Stimulated activated CD8-positive, alpha-beta memory T cell treated with anti-CD3 and anti-CD28 coated beads, Interleukin-7, amount 100 ng/mL, for 1 hour (primary cell): Measurements from ENCODE around the gene PLA2R1.
"Not testable (repeated sequence)": the region's sequence is repeated elsewhere in the genome, so short reads cannot be mapped to it uniquely, and the experiment has no call there.

Source experiments
- DNase-seq, 2 donors: peaks; one replicate each; pipeline ENCODE4 v3.0.0-alpha.2; 2020; ENCODE audit warnings: low read depth in 2 of 2

The PLA2R1 gene

DNA sequence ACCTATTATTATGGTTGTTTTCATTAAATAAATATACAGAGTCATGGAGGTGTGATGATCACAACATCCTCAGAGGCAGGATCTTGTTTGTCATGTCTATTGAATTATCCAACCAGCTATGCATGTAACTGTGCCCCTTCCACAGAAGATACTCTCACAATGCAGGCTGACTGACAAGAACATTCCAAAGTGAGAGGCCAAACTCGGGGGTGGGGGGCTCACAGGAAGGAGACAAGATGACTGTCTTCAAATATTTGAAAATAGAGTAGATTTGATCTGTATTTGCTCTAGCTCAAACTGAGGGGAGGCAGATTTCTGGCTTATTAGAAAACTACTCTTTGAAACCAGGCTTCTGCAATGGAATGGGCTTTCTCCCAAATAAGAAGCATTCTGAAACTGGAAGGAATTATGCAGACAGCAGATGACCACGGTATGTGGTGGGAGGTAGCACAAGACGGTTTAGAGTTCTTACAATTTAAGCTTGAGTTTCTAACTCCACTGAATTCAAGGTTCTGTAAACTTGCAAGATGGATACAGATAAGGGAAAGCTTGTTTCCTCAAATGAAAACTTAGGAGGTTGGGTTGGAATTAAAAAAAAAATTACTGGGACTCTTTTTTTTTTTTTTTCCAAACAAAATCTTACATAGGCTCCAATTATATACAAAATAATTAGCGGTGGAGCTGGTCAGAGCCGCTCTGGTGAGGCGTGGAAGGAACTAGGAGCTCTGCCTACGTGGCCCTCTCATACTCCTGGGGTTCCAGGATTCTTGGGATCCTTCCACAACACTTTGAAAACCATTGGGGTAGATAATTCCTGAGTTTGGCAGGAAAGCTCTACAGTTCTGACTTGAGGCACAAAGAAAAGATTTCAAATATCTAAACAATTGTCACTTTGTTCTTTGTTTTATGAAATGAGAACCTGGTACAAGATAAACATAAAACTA, 79.3 kb downstream of the PLA2R1 start:
- DNase-seq, result no peak

DNA sequence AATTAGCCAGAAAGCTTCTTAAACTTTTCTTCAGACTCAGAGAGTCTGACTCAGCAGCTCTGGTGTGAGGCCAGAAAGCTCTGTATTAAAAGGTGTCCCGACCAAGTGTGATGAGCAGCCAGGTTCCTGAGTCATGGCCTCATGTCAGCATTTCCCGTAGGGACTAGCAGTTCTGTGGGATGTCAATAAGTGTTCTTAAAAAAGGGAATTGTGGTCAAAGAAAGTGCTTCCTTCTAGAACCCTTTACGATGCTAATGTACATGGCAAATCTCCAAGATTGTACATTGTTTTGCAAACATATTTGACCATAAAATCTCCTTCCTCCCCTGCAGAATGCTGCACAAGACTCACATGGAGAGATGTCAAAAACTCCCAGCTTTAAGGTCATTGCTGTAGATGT, 80.1 kb downstream of the PLA2R1 start:
- no peak for DNase-seq

DNA sequence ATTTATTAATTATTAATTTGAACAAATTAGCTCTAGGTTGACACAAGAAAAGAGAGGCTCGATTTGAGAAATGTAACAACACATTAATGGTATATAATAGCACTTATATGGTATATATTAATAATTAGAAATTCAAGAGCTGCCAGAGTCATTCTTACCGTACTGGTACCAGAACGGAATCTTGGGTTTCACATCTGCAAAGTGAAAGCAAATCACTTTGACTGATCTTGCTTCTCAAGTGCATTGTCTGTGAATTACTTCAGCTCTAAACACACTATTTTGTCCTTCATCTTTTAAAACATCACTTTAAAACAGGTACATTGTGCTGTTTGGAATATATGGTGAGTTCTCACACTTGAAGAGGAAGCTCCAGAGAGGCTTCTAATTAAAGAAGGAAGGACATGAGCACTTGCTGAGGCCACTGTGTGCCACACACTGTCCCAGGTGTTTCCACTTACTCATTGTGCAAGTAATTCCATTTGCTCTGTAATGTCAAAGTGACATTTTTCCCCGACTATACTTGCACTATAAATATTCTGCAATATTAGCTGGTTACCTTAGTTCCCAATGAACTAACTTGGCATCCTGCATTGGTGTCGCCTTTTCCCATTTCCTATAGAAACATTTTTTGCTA, 85.8 kb downstream of the PLA2R1 start:
- no peak for DNase-seq

DNA sequence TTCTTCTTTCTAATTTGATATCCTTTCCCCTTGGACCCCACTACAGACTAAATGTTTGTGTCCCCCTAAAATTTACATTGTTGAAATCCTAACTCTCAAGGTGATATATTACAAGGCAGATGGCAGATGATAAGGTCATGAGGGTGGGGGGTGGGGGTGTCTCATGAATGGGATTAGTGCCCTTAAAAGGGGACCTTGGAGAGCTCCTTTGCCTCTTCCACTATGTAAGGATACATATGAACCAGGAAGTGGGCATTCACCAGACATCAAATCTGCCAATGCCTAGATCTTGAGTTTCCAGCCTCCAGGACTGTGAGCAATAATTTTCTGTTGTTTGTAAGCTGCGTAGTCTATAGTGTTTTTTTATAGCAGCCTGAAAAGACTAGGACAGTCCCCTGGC, 89.1 kb downstream of the PLA2R1 start:
- no peak for DNase-seq

DNA sequence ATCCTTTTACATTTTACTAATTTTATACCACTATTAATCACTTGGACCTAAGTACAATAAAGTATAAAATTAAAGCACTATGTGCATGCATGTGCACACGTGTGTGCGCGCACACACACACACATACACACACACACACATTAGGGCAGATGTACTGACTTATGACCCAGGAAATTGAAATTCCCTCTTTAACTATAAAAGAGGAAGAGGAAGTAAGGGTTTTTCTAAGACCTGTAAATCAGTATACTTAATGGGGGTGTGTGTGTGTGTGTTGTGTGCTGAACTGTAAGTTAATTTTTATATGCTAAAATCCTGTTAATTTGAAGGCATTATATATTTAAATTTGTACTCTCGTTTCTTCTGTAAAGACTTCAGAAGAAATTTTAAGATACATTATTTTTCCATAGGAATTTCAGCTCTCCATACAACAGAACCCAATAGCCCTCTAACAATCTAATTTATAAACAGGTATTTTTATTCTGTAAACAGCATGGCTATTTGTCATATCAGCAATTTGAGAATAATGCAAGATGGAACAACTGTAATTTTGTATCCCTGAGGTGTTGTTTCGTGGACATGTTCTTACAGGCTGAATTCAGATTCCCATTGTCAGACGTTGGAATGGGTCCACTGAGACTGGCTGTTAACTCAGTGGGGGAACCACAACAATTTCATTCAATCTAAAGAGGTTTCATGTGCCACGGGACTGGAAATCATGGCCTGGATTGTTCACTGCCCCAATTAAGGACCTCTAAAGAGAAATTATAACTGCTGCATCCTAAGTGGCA, 90.9 kb downstream of the PLA2R1 start:
- no peak for DNase-seq

DNA sequence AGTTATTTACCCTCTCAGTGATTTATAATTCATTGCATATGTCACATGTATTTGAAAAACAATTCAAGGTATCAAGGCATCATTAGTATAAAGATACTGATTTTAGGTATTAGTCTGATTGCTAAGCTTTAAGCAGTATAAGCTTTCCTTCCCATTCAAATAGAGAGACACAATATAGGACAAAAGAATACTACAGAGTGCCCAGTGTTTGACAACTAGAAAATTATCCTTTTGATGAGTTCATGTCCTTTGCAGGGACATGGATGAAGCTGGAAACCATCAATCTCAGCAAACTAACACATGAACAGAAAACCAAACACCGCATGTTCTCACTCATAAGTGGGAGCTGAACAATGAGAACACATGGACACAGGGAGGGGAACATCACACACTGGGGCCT, 91.9 kb downstream of the PLA2R1 start:
- not testable (repeated sequence) for DNase-seq

DNA sequence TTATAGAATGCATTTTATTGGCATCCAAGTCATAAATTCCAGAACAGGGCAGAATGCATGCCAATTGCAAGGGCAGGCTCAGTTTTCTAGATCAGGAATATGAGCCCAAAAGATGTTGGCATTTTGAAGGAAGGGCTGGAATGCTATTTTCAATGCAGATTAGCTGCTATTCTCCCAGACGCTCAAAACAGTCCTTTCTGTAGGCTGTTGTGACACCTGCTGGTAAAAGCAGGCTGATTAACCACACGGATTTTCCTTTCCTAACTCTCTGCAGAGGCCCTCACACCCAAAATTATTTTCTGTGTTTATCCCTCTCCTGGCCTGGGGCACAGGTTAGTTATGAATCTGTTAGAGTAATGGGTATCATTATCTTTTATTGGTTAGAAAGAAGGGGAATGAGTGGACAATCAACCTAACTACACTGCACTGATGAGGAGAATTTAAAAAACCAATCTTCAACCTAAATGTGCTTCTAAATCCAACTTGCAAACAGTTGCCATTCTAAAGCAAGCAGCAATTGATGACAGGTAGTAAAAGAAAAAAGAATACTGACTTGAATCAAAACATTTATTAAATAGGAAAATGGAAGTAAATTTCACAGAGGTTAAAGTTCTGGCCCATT, 94.0 kb downstream of the PLA2R1 start:
- no peak for DNase-seq

DNA sequence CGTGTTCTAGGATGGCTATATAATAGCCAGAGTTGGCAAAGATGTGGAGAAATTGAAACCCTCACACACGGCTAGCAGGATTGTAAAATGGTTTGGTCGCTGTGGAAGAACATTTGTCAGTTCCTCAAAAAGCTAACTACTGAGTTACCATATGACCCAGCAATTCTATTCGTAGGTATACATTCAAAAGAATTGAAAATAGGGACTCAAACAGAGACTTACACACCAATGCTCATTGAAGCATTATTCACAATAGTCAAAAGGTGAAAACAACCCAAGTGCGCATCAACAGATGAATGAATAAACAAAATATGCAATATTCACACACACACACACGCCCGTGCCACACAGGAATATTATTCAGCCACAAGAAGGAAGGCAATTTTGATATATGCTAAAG, 98.7 kb downstream of the PLA2R1 start:
- DNase-seq, result no peak

DNA sequence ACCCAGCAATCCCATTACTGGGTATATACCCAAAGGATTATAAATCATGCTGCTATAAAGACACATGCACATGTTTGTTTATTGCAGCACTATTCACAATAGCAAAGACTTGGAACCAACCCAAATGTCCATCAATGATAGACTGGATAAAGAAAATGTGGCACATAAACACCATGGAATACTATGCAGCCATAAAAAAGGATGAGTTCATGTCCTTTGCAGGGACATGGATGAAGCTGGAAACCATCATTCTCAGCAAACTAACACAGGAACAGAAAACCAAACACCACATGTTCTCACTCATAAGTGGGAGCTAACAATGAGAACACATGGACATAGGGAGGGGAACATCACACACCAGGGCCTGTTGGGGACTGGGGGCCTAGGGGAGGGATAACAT, 99.9 kb downstream of the PLA2R1 start:
- not testable (repeated sequence) for DNase-seq

DNA sequence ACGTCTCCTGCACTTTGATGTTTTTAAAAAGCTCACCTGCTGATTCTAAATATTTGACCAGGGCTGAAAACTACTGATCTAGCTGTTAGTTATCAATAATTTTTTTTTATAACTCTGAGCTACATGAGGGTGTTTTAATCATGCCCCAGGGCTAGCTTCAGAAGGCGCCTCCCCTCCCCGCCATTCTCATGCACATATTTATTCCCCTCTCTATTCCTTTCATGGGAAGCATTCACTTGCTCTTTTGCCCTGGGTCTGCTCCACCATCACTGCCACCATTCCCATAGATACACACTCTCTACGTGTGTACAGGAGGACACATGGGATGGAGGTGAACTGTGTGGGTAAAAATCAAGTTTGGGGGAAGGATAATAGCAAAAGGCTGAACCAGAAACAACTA, 101.0 kb downstream of the PLA2R1 start:
- no peak for DNase-seq

DNA sequence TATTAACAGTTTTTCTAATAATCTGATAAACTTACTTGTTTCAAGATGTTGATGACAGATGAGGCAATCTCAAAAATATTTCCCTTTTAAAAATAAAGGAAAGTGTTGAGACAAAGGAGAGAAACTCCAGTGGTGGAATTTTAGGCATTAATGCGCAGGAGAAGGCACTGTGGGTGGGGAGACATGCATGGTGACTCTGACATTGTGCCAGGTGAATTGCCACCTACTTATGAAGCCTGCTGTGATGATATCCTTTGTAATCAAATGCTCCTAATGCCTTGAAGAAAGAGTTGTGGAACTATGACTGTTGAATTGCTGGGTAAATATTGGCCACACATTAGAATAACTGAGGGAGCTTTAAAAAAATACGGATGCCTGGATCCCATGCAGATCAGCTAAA, 101.4 kb downstream of the PLA2R1 start:
- DNase-seq, result no peak

DNA sequence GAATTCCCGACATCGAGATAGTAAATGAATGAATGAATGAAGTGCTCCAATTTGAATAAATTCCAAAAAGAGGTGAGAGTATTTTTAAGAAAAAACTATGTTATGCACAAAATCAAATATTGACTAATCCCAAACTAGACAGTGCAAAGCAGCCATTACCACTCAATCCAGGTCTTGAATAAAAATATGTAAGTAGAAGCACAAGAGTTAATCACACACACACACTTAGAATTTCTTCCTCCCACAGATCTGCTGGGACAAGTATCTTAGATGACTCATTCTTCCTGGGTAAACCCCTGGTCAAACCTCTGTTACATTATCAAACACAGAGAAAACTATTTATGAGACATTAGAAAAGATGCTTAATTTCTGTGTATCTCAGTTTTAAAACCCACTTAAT, 102.0 kb downstream of the PLA2R1 start:
- DNase-seq, result no peak

DNA sequence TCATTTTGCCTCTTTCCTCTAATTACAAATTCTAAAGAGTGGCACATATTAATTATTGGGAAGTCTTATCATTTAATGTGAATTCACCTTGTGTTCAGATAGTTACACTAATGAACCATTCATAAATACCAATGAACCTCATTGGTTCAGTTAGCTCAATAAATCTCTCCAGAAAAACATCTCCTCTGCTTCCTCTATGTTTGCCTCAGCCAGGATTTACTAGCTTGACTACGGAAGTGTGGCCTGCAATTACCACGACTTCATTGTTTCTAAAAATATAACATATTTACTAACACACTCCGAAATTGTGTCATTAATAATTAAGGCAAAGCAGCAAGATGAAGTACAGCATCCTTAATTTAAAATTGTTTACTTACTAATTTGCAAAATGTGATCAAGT, 103.3 kb downstream of the PLA2R1 start:
- no peak for DNase-seq

DNA sequence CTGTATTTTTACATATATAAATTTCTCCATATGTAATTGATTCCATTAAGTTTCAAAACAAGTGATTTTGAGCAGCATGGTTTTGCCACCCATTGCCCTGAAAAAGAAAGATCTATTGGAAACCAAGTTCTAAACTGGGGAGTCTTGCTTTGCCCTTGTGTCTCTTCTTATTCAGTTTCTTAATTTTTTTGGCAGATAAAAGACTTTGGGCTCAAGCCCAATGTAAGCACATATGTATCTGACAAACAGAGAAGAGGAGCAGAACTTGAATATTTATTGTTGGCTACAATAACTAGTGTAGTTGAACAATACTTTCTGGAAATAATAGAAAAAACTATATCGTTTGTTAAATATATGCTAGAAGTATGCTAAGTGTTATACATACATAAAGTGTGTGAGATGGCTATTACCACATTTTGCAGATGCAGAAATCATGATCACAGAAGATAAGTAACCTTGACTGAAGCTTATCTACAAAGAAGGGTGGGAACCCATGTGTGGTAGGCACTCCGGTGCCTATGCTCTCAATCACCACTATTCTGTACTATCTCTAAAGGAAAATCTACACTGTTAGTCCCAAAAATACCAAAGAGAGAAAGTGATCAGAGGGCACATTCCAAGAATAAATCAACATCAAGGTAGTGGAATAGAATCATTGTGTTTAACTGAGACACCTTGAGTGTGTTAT, 109.1 kb downstream of the PLA2R1 start:
- no peak for DNase-seq

DNA sequence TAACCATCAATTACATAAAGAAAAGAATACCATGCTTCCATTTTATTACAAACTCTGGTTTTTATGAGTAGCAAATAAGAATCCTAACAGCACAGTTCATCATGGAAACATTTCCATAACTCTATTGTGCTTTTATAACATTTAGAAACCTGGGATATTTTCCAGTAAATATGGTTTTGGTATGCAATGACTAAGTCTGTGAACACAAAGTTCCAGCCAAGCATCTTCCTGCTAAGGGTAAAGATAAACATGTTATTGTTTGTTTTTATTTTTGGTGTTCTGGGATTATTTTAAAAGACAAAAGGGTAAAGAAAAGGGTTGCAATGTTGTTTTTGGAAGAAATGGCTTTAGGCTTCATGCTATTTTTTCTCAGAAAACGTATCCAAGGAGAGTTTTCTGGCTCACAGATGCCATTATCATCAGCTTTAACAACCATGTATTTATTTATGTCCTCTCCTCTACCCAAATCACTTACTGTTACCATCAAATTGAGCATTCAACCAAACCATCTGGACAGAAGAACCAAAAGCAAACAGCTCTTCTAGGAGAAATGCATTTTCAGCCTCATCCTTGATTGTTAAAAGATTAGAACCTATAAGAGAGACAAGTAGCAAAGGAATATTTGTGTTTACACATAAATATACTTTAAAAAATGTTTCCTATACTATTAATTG, 116.0 kb downstream of the PLA2R1 start:
- no peak for DNase-seq

DNA sequence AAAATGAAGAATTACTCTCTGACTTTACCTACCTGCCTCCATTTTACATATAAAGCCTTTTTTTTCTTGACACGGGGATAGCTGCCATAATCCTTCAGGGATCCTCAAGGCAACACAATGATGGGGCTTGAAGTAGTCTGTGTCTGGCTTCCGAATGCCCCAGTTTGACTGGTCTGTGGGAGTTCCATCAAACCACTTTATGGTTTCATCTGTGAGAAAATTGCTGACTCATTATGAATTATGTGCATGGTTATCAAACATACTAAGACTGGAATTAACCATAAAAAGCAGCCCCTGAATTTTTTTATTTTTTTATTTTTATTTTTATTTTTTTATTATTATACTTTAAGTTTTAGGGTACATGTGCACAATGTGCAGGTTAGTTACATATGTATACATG, 117.5 kb downstream of the PLA2R1 start:
- DNase-seq, result no peak

DNA sequence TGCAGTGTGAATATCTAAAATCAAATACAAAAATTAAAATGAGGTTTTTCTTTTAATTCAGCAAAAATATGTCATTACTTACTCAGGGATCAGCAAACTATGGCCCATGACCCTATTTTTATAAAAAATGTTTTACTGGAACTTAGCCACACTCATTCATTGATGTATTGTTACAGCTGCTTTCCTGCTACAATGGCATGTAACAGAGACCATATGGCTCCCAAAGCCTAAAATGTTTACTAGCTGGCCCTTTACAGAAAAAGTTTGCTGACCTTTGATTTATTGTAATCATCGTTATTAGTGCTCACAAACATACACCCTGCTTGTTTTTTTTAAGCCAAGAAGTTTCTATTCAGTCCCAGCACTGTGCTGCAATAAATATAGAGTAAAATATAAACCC, 120.3 kb downstream of the PLA2R1 start:
- DNase-seq, result no peak

DNA sequence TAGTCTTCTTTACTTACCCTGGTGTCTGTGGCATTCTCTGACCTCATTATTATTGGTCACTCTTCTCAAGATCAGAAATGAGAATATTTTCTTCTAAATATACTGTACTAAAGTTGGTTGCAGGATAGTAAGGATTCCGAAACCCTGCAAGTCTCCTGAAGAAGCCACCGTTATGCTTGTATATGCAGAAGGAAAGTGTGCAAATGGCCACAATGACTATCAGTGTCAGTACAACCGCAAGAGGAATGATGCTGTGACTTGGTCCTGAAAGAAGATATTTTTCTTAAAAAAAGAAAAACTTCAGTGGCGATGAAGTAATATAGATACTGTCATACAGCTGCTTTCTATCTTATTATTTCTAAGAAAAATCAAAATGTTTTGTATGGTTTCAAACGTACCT, 120.7 kb downstream of the PLA2R1 start:
- no peak for DNase-seq

DNA sequence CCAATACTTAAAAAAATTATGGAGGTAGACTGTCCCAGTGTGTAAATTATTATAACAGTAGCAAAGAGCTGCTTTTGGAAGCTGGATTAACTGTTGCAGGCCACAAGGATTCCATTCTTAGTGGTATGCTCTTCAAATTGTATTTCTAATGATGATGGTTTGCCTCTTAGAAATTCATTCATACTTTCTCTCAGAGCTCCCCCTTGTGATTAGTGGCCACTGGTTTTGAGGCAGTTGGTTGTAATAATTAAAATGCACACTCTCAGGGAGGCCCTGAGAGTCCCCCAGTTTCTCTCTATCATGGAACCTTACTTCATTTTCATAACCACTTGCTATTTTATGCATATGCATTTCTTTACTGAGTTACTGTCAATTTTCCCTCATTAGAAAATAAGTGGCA, 122.5 kb downstream of the PLA2R1 start:
- DNase-seq, result no peak

DNA sequence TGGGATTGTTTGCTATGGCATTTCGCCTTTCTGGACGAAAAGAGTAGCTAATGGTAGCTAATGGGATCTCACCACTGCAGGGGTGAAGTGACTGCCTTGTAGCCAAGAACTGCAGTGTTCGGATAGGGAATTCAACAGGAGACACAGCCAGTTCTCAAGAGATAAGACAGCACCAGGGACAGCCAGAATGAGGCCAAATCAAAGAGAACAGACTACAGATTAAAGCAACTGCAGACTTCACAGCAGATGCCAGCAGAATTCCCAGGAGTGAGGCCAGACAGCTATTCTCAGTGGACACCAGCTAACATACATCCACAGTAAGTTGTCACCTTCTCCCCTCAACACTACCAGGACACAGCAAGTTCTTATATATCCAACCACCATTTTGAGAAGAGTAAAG, 124.0 kb downstream of the PLA2R1 start:
- DNase-seq, result no peak

DNA sequence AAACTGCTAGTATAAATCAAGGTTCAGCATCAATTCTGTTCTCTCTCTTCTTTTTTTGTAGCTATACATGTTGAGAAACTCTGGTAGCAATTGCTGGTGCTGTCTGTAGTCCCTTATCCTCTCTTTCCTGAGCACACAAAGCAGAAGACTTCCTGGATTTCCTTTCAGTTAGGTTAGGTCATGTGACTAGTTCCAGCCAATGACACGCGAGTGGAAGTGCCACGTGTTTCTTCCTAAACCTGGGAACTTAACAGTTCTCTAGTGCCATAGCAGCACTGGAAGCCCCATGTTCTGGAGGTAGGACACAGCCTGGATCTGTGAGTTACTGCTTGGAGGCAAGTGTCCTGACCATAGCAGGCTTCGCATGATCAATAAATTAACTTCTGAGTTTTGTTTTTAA, 125.9 kb downstream of the PLA2R1 start:
- no peak for DNase-seq
